ENCODE measurements around the gene SULT1A3.
"Not testable (repeated sequence)": the region's sequence is repeated elsewhere in the genome, so short reads cannot be mapped to it uniquely, and the experiment has no call there.

GRCh38 chr16:30211414-30211813 lies 12.4 kb downstream of the SULT1A3 start:
- not testable (repeated sequence) for TF ChIP-seq POLR2A (IDR thresholded peaks at IDR 0.05; ENCODE audit: low read depth, low read length); POLR2AphosphoS5 (IDR thresholded peaks at IDR 0.05; ENCODE audit: low read depth, low read length); POU2F2 (IDR thresholded peaks at IDR 0.05; ENCODE audit: low read depth, low read length); SPI1 (IDR thresholded peaks at IDR 0.05; ENCODE audit: low read depth, low read length); PAX5 (IDR thresholded peaks at IDR 0.05; ENCODE audit: insufficient read depth, low read length, severe bottlenecking)

Data from GM12891 (cell line).